IPS-NIHi7 (cell line): Measurements from ENCODE around the gene VPS72.

Source experiments
- DNase-seq: peaks from one replicate; pipeline ENCODE4 v3.0.0; 2012; ENCODE audit warnings: mixed read lengths; ENCODE audit errors: extremely low spot score

Gene VPS72

GRCh38 chr1:151145304-151146071, 44.5 kb downstream of the VPS72 start:
- DNase-seq = peak; percentile 27

DNA sequence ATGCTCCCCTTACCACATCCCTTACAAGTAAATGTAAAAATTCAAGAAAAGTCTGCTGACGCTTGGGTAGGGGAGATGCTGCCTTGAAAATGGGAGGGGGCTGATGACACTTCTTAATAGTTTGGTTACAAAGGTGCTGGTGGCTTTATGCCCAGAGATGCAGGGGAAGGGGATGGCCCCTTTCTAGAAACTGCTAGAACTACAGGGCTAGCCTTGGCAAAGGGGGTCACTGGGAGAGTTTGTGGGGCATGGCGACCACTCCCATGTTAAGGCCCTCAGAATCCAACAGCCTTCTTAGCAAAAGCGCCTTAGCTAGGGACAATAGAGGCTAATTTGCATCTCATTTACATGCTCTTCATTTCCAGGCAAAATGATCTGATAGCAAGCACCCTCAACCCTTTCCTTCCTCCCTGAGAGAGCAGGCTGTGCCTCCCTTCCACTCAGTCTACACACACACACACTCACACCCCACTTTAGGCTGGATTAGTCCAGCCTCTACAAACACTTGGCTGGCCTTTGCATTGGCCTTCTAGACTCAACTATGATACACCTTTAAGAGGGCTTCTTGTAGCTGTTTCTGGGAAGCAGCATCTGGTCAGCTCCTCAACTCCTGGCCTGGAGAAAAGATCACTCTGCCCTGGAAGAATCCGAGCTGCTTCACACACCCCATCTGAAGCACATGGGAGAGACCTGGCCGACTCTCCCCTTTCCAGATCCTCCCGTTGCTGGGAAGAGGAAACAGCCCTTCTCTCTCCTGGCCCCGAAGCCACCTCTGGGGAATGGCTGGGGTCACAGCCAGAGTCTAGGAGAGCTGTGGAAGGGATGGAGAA, 45.3 kb downstream of the VPS72 start:
- DNase-seq = no peak

DNA sequence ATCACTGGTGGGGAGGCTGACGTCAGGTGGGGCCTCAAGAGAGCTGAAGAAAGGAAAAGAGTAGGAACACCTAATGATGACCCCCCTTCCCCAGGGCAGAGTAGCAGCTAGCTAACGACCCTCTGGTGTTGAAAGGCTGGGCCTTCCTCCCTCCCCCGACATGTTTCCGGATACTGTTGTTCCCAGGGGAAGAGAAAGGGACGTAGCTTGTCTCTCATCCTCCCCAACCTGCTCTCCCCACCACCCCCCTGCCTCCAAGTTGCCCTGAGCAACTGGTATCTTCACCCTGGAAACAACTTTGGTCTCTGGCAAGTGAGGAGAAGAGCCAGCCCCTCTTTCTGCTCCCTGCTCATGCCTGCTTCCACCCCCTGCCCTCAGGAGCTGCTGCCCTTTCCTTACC, 46.0 kb downstream of the VPS72 start:
- peak; percentile 28 for DNase-seq

- DNase-seq = no peak
Observed at GRCh38 chr1:151143057-151143435, 47.0 kb downstream of the VPS72 start.

GRCh38 chr1:151142411-151143056, 47.5 kb downstream of the VPS72 start:
- DNase-seq = no peak

DNA sequence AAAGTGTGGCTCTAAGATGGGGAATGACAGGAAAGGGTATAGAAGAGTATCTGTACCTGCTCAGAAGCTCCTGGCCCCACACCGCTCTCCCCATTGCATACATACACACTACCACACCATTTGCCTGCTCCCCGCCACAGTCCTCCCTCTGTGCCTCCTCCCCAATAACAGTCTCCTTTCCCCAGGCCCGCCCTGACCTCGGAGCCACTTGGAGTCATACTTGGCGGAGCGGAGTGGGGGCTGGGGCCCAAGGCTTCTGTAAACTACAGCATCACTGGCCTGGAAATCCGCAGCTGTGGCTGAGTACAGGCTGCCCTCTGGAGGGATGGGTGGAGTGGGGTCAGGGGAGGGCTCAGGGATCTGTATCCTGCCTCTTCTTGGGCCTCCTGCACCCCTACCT, 52.2 kb downstream of the VPS72 start:
- no peak for DNase-seq

DNA sequence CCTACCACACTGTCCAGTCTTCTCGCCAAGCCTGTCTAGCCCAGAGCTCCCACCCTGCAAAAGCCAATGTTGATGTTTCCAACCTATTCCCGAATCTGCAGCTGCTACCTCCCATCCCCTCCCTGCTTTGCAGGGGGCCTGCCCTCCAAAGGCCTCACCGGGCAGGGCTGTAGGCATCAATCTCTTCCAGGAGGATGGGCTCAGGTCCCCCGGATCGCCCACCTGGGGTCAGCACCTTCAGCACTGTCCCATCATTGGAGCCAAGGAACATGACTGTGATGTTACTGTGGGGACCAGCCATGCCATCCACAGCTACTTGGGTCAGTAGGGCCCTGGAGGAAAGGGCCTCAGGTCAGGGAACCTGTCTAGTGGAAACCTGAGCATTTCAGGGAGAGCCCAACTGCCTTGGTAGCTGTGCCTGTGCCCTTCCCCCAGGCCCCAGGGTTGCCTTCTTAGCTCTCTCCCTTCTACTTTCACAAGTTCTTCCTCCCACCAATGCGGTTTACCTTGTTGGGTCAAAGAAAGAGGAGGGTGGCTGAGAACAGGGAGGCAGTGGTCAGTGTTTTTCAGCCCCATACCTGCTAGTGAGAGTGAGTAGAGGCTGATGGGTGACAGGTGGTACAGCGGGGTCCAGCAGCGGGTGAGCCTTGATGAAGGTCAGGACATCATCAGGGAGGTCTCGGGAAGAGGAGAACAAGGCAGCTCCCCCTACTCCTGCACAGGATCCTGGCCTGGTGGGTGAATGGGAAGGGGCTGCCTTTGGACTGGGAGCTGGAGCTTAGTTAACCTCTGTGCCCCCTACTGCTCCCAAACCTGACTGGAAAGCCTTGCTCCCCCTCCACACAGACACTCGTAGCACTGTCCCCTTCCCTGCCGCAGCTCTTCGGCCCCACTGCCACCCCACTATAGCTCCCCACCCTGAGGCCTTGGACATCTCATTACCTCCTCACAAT, 54.3 kb downstream of the VPS72 start:
- DNase-seq = no peak

DNA sequence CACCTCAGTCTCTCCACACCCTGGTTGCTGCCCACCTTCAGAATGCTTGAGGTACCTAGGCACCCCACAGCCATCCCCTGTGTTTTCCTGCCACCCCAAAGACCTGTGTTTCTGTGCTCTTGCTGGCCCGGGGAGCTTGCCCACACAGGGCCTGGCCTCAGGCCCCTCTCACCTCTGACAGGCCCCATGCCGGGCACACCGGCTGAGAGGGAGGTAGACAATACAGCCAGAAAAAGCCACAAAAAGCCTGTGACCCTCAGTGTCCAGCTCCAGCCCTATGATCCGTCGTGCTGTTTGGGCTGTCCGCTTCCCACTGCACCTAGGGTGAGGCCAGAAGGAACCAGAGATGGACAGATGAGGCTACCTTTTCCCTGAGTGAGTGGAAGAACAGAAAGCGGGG, 55.0 kb downstream of the VPS72 start:
- no peak for DNase-seq

DNA sequence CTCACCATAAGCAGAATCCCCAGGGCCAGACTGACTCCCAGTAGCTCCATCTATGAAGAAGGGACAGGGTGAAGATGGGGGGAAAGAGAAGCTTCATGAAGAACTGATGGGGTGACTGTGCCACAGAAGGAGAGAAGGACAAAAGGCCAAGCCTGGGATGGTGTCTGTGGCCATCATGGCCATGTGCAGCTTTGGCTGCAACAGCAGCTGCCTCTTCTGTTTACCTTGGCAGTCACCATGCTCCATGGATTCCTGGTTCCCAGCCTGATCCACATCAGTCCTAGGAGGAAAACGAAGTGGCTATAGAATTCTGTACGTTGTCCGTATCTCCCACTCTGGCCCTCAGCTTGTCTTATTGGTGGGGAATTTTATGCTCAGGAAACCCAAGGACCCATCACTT, 55.6 kb downstream of the VPS72 start:
- no peak for DNase-seq

DNA sequence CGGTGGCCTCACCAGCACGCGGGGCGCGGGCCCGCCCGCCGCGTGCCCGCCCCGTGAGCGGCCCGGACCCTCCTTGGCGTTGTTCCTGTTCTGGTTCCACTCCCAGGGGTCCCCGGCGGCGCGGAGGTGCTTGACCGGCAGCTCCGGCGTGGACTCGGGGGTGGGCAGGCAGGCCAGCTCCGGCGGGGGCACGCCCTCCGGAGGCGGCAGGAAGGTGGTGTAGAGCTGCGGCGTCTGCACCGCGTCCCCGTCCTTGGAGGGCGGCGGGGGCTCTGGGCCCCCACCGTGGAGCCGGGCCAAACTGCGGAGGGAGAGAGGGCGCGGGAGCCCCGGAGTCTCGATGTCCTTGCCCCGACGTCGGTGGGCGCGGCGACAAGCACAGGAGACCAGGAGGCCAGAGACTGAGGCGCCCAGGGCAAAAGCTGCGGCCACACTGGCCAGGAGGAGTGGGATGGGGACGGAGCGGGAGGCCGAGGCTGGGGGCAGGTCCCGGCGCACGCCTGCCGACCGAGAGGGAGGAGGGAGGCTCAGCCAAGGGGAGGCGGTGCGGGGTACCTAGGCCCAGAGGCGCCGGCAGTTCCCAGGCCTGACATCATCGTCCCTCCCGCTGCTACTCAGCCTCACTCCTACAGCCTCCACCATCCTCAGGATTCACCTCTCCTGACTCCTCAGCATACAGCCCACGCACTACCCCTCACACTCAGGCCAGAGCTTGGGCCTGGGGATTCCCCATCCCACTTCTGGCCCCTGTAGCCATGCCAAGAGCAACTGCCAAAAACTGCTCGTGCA, 56.8 kb downstream of the VPS72 start:
- peak; percentile 54 for DNase-seq

- peak; percentile 40 for DNase-seq
Observed at GRCh38 chr1:151132335-151133017, 57.5 kb downstream of the VPS72 start.

GRCh38 chr1:151131701-151132334, 58.2 kb downstream of the VPS72 start:
- DNase-seq = peak; percentile 55

- peak; percentile 97 for DNase-seq
Observed at GRCh38 chr1:151130987-151131586, 58.9 kb downstream of the VPS72 start.

GRCh38 chr1:151128800-151129199, 61.2 kb downstream of the VPS72 start:
- DNase-seq = no peak
